KMS-11 (cell line): ENCODE measurements around the gene CPZ.

Experiments
- H2AFZ ChIP-seq: fragments of 200-600 bp; sonication (generic); 2 replicates; pipeline ENCODE4 v1.6.1; 2016; ENCODE audit warnings: antibody characterized with exemption, mixed run types, low read depth
- H3K27ac ChIP-seq: fragments of 200-600 bp; sonication (generic); 2 replicates; pipeline ENCODE4 v1.6.1; 2016; ENCODE audit warnings: mild to moderate bottlenecking, mixed run types
- H3K27me3 ChIP-seq: fragments of 200-600 bp; sonication (generic); 2 replicates; pipeline ENCODE4 v1.6.1; 2017; ENCODE audit warnings: mild to moderate bottlenecking, low read depth, mixed run types, moderate library complexity; ENCODE audit not compliant: insufficient read depth
- H3K36me3 ChIP-seq: fragments of 200-600 bp; sonication (generic); 2 replicates; pipeline ENCODE4 v1.6.1; 2017; ENCODE audit warnings: mild to moderate bottlenecking, mixed run types; ENCODE audit not compliant: insufficient read depth
- H3K4me1 ChIP-seq: fragments of 200-600 bp; sonication (generic); 2 replicates; pipeline ENCODE4 v1.6.1; 2016; ENCODE audit warnings: mild to moderate bottlenecking, low read depth, mixed run types; ENCODE audit not compliant: poor library complexity, severe bottlenecking
- H3K4me2 ChIP-seq: fragments of 200-600 bp; sonication (generic); 2 replicates; pipeline ENCODE4 v1.7.0; 2016; ENCODE audit warnings: mild to moderate bottlenecking, mixed run types
- H3K4me3 ChIP-seq: fragments of 200-600 bp; sonication (generic); IDR thresholded peaks from 2 replicates; pipeline ENCODE4 v1.6.1; 2017; ENCODE audit warnings: low read depth, low read length, mixed read lengths; ENCODE audit not compliant: insufficient read depth
- H3K79me2 ChIP-seq: fragments of 200-600 bp; sonication (generic); 2 replicates; pipeline ENCODE4 v1.6.1; 2016; ENCODE audit warnings: low read depth, mixed run types; ENCODE audit not compliant: insufficient read depth
- H3K9ac ChIP-seq: fragments of 200-600 bp; sonication (generic); 2 replicates; pipeline ENCODE4 v1.6.1; 2016; ENCODE audit warnings: mild to moderate bottlenecking, mixed run types
- H4K20me1 ChIP-seq: fragments of 200-600 bp; sonication (generic); 2 replicates; pipeline ENCODE4 v1.6.1; 2016; ENCODE audit warnings: mild to moderate bottlenecking, mixed run types; ENCODE audit not compliant: insufficient read depth
- TF ChIP-seq, protein P1 (sequence below): fragments of 200-600 bp; sonication (generic); conservative IDR thresholded peaks from 2 replicates; pipeline ENCODE4 v1.6.1; 2017; ENCODE audit warnings: low read depth, mild to moderate bottlenecking, antibody characterized with exemption, low read length, moderate library complexity, mixed read lengths

The CPZ gene

DNA sequence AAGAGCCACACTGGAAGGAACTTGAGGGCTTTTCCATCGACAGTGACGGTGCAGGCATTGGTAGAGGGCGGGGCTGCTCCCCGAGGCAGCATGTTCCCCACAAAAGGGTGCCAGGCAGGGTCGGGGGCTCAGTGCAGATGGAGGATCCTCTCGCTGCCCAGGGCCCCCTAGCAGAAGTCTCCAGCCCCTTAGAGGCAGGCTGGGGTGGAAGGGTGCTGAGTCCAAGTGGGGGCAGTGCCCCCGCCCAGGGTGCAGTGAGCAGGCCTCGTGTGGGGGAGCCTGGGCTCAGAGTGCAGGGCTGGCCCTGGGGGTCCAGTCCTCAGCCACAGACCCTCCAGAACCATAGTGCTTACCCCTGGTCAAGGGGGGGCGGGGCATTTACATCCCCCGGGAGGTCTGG is 9.0 kb downstream of the CPZ start:
- Histone ChIP-seq H3K9ac (no peak overlapping the region), H3K27me3 (no peaks in the 10 kb centered on the region), H3K36me3 (no peaks in the 10 kb centered on the region), H2AFZ (no peak overlapping the region), H3K4me3 (no peak overlapping the region), H4K20me1 (no peaks in the 10 kb centered on the region), H3K79me2 (no peaks in the 10 kb centered on the region), H3K4me1 (no peaks in the 10 kb centered on the region), H3K27ac (no peak overlapping the region), H3K4me2 (no peak overlapping the region)
- TF ChIP-seq, protein P1, sequence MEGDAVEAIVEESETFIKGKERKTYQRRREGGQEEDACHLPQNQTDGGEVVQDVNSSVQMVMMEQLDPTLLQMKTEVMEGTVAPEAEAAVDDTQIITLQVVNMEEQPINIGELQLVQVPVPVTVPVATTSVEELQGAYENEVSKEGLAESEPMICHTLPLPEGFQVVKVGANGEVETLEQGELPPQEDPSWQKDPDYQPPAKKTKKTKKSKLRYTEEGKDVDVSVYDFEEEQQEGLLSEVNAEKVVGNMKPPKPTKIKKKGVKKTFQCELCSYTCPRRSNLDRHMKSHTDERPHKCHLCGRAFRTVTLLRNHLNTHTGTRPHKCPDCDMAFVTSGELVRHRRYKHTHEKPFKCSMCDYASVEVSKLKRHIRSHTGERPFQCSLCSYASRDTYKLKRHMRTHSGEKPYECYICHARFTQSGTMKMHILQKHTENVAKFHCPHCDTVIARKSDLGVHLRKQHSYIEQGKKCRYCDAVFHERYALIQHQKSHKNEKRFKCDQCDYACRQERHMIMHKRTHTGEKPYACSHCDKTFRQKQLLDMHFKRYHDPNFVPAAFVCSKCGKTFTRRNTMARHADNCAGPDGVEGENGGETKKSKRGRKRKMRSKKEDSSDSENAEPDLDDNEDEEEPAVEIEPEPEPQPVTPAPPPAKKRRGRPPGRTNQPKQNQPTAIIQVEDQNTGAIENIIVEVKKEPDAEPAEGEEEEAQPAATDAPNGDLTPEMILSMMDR: no peak

DNA sequence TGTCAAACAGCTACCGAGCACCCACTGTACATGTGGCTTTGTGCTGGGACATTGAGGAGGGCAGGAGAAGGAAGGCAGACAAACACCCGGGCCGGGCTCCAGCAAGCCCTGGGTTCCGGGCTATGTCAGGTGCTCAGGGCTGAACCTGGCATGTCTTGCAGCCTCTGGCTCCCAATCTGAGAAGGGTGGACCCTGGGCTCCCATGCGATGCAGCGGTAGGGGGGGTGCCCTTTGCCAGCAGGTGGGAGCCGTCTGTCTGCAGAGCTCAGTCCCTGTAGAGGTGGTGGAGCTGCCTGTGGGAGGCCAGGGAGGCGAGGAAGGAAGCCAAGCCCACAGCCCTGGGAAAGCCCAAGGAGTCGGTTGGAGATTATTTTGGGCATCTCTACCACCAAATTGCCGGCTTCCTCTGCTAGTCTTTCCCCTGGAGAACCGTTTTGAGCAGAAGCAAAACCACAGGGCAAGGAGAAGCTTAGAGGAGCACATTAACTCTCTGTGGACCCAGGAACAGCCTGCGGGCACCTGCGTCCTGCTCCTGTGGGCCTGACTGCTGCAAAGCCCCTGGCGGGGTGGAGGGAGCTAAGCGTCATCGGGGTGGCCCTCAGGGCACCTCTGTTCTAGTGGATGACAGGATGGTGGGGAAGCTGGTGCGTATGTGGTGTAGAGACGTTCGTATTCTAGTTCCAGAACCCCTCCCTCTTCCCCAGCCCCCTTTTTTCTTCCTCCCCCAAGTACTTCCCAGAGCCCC is 10.3 kb downstream of the CPZ start:
- Histone ChIP-seq H3K4me3 (no peak overlapping the region), H3K9ac (no peak overlapping the region), H3K27me3 (no peaks in the 10 kb centered on the region), H3K4me2 (no peak overlapping the region), H3K79me2 (no peaks in the 10 kb centered on the region), H3K27ac (no peak overlapping the region), H2AFZ (no peak overlapping the region), H3K36me3 (no peaks in the 10 kb centered on the region), H4K20me1 (no peaks in the 10 kb centered on the region), H3K4me1 (no peaks in the 10 kb centered on the region)
- TF ChIP-seq, protein P1: no peak

DNA sequence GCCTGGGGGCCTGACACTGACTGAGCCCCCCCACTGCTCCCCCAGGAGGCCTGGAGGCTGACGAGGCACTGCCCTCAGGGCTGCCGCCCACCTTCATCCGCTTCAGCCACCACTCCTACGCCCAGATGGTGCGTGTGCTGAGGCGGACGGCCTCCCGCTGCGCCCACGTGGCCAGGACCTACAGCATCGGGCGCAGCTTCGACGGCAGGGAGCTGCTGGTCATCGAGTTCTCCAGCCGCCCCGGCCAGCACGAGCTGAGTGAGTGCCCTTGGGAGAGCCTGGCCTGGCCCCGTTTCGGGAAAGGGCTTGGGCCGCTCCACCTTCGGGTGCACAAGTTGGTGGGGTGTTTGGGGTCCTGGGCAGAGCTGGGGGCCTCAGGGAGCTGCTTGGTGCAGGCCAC is 11.4 kb downstream of the CPZ start:
- no peaks in the 10 kb centered on the region for H4K20me1 ChIP-seq
- H3K79me2 ChIP-seq: no peaks in the 10 kb centered on the region
- no peaks in the 10 kb centered on the region for H3K27me3 ChIP-seq
- H3K4me2 ChIP-seq: no peak overlapping the region
- H3K36me3 ChIP-seq: no peaks in the 10 kb centered on the region
- no peak overlapping the region for H2AFZ ChIP-seq
- H3K27ac ChIP-seq: no peak overlapping the region
- no peak overlapping the region for H3K4me3 ChIP-seq
- no peak overlapping the region for H3K9ac ChIP-seq
- H3K4me1 ChIP-seq: no peaks in the 10 kb centered on the region
- TF ChIP-seq, protein P1: no peak

DNA sequence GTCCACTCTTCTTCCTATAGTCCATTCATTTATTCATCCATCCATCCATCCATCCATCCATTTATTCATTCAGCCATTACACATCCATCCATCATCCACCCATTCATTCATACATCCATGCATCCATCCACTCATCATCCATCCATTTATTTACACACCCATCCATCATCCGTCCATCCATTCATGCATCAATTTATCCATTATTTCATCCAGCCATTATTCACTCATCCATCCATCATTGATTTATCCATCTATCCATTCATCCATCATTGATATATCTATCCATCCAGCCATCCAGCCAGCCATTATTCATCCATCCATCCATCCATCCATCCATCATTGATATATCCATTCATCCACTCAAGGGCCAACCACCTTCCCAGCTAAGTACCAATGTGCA is 12.7 kb downstream of the CPZ start:
- Histone ChIP-seq H3K4me2 (no peak overlapping the region), H3K4me1 (no peaks in the 10 kb centered on the region), H3K4me3 (no peak overlapping the region), H3K9ac (no peak overlapping the region), H3K79me2 (no peaks in the 10 kb centered on the region), H3K27me3 (no peaks in the 10 kb centered on the region), H3K36me3 (no peaks in the 10 kb centered on the region), H3K27ac (no peak overlapping the region), H2AFZ (no peak overlapping the region), H4K20me1 (no peaks in the 10 kb centered on the region)
- TF ChIP-seq, protein P1: no peak
